GM19238 (cell line): Measurements from ENCODE around the gene OGFR.

Experiments used
- DNase-seq: peaks from one replicate; pipeline ENCODE4 v3.0.0; 2011; ENCODE audit warnings: low spot score; ENCODE audit not compliant: insufficient read length

OGFR gene, protein sequence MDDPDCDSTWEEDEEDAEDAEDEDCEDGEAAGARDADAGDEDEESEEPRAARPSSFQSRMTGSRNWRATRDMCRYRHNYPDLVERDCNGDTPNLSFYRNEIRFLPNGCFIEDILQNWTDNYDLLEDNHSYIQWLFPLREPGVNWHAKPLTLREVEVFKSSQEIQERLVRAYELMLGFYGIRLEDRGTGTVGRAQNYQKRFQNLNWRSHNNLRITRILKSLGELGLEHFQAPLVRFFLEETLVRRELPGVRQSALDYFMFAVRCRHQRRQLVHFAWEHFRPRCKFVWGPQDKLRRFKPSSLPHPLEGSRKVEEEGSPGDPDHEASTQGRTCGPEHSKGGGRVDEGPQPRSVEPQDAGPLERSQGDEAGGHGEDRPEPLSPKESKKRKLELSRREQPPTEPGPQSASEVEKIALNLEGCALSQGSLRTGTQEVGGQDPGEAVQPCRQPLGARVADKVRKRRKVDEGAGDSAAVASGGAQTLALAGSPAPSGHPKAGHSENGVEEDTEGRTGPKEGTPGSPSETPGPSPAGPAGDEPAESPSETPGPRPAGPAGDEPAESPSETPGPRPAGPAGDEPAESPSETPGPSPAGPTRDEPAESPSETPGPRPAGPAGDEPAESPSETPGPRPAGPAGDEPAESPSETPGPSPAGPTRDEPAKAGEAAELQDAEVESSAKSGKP

GRCh38 chr20:62804627-62805154 lies at the start of gene OGFR:
Gene OGFR (plus strand): TSS chr20:62804835. CDS start chr20:62804860, 25 bp downstream.
- peak; percentile 94 for DNase-seq

GRCh38 chr20:62754991-62755356 lies 49.7 kb upstream of the OGFR start:
- DNase-seq = no peak

DNA sequence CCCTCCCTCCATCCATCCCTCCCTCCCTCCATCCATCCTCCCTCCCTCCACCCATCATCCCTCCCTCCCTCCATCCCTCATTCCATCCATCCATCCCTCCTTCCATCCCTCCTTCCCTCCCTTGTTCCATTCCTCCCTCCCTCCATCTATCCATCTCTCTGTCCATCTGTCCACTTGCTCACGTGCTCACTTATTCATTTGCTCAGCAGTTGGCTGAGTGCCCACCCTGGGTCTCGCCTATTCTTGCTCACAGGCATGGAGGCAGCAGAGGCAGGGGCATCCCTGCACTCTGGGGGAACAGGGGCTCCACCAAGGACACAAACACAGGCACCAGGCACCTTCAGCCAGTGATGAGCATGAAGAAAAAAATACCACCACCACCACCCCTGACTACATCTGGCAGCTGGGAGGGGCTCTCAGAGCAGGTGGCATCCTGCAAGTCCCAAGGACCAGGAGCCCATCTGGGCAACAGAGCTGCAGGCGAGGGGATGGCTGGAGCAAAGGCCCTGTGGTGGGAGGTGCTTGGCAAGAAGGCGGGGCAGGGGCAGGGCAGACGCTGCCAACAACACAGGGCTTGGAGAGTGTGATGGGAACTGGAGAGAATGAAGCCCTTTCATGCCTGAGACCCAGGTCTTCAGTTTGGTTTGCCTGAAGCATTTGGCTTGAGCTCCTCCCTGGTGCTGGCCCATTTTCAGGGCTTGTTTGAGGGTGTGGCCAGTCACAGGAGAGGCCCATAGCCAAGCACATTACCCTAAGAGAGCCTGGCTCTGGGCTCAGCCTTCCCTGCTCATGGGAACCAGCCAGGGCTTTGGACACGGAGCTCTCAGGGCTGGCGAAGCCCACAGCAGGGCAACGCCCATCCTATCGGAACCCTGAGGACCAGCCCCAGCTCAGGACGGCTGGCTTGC lies 48.6 kb upstream of the OGFR start:
- no peak for DNase-seq

- DNase-seq = no peak
Measured at GRCh38 chr20:62758226-62758912, 46.3 kb upstream of the OGFR start.

DNA sequence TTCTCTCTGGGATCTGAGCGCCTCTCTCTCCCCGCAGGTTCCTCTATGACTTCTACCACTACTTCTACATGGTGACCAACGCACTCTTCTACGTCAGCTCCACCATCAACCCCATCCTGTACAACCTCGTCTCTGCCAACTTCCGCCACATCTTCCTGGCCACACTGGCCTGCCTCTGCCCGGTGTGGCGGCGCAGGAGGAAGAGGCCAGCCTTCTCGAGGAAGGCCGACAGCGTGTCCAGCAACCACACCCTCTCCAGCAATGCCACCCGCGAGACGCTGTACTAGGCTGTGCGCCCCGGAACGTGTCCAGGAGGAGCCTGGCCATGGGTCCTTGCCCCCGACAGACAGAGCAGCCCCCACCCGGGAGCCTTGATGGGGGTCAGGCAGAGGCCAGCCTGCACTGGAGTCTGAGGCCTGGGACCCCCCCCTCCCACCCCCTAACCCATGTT lies 44.6 kb upstream of the OGFR start:
- no peak for DNase-seq

DNA sequence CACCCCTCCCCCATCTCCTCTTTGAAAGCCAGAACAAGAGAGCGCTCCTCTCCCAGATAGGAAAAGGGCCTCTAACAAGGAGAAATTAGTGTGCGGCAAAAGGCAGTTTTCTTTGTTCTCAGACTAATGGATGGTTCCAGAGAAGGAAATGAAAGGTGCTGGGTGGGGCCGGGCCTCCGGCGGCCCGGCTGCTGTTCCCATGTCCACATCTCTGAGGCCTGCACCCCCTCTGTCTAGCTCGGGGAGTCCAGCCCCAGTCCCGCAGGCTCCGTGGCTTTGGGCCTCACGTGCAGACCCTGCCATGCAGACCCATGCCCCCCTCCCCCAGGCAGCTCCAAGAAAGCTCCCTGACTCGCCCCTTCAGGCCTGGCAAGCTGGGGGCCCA lies 44.2 kb upstream of the OGFR start:
- no peak for DNase-seq

GRCh38 chr20:62760856-62761758 lies 43.5 kb upstream of the OGFR start:
- DNase-seq = no peak

- no peak for DNase-seq
Measured at GRCh38 chr20:62761759-62762131, 42.9 kb upstream of the OGFR start.

DNA sequence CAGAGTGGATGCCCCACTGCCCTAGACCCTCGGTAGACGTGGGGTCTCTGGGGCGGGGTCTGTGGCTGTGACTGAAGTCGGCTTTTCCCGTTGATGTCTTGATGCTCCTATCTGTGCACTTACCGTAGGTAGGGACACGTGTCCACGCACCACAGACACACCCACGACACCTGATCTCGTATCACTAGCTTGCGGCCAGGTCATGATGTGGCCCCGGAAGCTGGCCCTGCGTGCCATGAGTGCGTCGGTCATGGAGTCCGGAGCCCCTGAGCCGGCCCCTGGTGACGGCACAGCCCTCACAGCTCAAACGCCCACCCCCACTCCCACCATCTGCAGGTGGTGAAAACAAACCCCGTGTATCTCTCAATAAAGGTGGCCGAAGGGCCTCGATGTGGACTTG lies 42.3 kb upstream of the OGFR start:
- DNase-seq = no peak

DNA sequence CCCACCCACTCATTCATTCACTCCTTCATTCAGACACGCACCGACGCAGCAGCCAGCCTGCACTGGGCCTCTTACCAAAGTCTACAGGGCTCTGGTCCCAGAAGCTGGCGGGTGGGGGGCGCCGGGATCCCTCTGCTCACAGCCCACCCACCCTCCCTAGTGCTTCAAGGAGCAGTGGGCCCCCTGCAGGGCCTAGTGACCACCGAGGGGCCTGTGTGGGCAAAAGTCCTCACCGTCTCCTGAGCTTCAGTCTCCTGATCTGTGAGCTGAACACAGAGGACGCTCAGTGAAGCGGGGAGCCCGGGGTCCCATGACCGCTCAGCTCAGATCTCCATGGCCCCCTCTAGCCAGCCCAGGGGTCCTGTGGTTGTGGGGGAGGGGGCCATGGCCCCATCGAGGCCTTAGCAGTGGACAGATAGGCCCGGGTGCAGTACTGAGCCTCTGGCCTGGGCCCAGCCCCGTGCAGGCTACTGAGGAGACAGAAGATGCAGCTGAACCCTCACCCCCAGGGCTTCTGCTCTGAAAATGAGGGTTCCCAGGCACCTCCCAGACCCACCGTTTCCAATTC lies 41.8 kb upstream of the OGFR start:
- DNase-seq = no peak

DNA sequence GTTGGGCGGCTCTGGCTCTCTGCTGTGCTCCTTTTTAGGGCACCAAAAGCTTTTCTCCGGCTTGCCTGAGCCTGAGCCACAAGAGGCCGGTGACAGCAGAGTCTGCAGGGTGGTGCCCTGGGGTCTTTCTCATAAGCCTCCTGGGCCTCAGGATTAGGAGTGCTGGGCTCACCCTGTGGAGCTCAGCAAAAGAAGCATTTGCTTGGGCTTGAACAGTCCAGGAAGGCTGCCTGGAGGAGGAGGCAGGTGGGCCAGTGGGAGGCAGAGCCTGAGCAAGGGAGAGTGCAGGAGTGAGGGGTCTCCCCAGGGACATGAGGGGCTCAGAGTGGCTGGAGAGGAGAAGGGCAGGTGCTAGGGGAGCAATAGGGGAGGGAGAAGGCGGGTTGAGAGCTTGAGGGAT lies 41.2 kb upstream of the OGFR start:
- DNase-seq = no peak

DNA sequence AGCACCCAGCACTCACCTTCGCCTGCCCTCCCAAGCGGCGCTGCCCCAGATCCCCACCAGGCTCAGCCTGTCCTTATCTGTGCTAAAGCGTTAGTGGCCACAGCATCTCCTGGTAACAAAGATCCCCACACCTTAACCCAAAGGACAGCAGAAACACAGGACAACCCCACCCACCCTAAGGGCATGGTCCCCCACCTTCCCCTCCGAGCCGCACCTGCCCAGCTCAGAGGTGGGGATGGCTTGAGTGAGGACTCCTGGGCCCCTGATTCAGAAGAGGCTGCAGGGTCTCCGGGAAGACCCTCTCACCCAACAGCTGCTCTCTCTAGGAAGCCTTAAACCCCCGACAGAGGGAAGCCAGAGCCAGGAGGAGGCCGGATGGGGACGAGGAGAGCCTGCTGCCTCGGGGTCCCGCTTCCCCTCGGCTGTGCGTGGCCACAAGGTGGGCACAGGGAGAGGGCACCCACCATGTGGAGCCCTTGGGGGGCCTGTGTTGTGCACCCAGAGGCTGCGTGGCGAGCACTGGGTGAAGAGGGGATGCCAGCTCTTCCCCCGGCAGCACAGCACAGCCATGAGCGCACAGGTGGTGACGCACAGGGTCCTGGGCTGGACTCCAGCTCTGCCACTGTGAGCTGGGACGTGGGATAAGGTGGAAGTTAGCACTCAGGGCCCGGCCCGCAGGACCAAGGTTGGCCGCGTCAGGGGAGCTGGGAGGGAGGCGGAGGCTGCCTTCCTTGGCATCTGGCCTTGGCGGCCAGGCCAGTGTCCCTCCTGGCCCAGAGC lies 40.3 kb upstream of the OGFR start:
- no peak for DNase-seq

DNA sequence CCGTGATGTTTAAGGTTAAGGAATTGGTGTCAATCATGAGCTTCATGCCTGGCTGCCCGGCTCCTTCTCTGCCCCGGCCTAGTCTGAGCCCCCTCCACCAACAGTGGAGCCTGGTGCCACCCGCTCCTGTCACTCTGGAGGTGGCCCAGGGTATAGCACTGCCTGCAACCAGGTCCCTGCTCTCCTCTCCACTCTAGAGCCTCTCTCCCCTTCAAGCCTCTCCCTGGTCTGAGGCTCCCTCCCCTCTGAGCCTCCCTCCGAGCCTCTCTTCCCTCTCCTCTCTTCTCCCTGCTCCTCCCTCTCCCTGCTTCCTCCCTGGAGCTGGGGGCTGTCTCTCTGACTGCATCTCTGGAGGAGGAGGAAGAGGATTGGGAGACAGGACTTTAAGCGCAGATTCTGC lies 39.6 kb upstream of the OGFR start:
- DNase-seq = no peak

DNA sequence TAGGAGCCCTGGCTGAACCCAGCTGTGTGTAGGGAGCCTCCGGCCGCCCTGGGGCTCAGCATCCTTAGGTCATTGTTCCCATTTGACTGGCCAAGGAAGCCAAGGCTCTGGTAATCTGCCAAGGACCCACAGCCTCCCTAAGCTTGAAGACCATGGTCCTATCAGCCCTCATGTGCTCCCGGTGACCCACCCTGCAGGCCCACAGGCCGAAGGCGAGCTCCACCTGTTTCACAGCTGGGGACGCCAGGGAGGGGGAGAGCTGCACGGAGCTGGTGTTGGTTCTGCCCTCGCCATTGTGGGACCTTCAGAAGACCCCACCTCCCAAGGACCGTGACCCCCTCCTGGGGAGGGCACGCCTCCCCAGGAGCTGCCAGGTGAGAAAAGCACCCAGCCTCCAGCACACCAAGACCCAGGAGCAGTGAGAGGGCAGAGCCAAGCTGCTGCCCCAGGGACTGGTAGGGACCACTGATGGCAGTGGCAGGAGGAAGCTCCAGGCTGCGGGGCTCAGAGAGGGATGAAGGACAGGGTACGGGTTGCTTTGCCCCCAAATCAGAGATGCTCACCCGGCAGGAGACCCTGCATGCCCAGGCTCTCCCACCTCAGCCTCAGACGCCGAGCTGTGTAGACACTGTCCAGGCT lies 39.1 kb upstream of the OGFR start:
- DNase-seq = no peak

DNA sequence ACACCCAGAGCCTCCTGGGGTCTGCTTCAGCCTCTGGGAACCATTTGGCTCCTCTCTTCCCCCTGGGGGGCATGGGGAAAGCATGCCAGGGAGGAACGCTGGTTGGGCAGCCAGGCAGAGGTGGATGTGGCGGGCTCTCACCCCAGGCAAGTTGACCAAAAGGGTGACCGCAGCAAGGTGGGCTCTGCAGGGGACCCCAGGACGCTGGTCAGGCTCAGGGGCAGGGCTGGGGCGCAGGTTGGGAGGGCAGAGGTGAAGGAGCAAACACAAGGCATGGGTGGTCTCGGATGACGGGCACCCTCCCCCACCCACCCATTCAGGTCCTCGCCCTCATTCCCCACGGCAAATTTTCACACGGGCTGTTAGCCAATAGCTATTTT lies 38.6 kb upstream of the OGFR start:
- DNase-seq = no peak

- DNase-seq = no peak
Measured at GRCh38 chr20:62766716-62767115, 37.9 kb upstream of the OGFR start.

GRCh38 chr20:62768234-62768546 lies 36.4 kb upstream of the OGFR start:
- no peak for DNase-seq

GRCh38 chr20:62768551-62769287 lies 35.9 kb upstream of the OGFR start:
- DNase-seq = no peak
